GM12801 (cell line): Measurements from ENCODE around the gene APH1B.

Experiments used
- TF ChIP-seq, protein P1 (sequence below): IDR thresholded peaks from one replicate; pipeline ENCODE4 v1.5.1; 2011; ENCODE audit warnings: control low read depth; ENCODE audit not compliant: insufficient read length; ENCODE audit errors: extremely low read depth

APH1B gene

DNA sequence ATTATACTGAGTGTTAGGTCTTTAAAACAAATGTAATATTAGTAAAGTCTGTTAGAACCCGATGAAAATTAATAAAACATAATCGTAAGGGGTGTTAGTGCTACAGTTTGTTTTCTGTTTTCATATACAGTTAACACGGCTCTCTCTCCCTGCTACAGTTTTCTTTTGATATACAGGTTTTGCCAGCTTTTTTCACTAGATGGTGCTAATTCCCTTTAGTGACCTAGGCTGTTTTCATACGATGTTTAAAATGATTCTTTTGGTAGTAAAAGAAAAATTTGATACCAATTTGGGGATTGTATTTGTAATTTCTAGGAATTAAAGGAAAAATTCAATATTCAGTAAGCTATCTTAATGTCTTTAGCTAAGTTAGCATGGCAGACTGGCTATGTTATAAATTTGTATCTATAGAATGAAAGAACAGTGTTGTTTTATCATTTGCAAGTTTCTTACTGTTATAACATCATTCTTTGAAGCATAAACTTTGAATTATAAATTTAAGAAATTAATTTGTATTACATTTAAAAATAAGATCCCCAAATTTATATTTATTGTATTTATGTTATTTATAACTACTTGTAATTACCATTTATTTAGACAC, 11.5 kb downstream of the APH1B start:
- TF ChIP-seq, protein P1, sequence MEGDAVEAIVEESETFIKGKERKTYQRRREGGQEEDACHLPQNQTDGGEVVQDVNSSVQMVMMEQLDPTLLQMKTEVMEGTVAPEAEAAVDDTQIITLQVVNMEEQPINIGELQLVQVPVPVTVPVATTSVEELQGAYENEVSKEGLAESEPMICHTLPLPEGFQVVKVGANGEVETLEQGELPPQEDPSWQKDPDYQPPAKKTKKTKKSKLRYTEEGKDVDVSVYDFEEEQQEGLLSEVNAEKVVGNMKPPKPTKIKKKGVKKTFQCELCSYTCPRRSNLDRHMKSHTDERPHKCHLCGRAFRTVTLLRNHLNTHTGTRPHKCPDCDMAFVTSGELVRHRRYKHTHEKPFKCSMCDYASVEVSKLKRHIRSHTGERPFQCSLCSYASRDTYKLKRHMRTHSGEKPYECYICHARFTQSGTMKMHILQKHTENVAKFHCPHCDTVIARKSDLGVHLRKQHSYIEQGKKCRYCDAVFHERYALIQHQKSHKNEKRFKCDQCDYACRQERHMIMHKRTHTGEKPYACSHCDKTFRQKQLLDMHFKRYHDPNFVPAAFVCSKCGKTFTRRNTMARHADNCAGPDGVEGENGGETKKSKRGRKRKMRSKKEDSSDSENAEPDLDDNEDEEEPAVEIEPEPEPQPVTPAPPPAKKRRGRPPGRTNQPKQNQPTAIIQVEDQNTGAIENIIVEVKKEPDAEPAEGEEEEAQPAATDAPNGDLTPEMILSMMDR = no peak

DNA sequence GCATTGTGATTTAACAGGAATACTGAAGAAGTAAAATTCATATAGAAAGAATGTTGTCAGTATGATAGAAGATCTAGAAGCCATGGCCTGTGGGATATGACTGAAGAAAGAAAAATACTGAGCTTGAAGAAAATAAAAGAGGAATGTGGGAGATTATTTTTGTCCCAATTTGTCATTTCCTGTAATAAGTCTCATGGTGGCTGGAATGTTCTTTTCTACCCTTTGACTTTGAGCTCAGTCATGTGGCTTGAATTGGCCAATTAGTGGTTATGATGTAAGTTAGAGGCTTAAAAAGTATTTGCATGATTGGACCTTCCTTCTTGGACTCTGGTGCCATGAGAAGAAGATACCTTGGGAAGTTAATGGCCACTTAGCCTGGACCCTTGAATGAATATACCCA, 14.1 kb downstream of the APH1B start:
- TF ChIP-seq, protein P1 = no peak

DNA sequence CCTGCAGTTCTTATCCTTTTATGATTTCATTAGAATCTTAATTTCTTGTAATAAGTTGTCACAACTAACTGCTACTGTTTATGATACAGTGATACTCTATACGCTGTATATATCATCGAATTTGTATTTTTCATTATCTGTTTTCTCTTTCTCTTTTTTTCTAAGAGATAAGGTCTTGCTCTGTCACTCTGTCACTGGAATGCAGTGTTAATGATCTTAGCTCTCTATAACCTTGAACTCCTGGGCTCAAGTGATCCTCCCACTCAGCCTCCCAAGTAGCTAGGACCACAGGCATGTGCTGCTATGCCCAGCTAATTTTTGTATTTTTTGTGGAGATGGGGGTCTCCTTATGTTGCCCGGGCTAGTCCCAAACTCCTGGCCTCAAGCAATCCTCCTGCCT, 14.8 kb downstream of the APH1B start:
- TF ChIP-seq, protein P1 = no peak

DNA sequence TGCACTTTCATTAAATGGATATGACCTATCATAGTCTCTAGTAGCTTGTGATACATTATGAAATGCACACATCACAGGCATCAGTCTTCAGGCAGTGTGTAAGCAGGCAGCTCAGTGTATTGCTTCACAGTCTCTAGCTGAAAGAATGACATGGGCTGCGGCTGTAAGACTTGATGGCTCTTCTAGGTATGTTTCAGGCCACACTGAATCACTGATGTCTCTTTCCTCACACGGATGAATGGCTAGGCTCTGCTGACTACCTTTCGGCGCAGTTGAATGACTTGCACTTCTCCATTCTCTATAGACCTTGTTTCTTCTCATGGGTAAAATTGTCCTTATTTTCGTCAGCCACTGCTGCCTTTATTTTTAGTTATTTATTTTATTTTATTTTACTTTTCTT, 15.4 kb downstream of the APH1B start:
- TF ChIP-seq, protein P1 = no peak

DNA sequence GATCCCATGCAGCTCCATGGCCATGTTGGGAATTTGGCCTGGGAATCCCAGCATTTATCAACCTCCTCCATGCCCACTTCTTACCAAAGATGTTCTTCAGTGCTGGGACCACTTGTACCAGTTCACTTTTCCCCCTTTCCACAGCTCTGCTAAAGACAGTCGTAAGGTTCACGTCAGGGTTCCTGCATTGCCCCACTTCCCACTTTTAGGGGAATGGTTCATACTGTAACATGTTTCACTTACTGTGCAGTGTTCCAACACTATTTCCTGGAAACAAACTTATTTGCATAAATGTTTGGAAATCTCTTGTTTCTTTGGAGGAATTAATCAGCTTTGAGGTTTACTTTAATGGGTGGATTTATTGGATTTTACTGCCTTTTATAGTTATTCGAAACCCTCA, 17.0 kb downstream of the APH1B start:
- TF ChIP-seq, protein P1 = no peak

DNA sequence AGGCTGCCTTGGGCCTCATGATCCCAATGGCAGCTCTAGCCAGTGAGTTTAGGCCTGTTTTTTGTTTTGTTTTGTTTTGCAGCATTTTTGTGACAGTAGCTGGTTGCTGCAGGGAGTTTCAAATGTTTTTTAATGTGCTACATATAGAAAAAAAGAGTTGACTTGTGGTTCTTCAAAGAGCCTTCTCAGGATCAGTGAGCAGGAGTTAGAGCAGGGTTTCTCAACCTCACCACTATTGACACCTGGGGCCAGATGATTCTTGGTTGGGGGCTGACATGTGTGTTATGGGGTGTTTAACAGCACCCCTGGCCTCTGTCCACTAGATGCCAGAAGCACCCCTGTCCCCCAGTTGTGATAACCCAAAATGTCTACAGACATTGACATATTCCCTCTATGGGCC, 17.9 kb downstream of the APH1B start:
- TF ChIP-seq, protein P1 = no peak

DNA sequence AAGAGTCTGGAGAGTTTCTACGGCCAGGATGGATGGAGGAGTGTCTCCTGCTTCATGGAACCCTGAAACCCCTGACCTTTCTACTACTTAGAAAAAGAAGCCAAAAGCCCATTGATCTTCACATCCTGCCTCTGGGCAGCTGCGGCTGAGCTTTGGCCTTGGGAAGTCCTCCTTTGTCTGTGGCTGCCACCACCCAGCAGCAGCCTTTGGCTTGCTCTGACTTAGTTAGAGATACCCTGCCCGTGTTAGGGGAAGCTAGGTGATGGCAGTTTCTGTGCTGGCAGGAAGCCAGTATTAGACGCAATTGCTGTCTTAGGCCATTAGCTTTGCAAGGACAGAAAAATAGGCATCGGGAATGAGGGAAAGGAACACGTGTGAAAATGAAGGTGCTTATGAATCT, 18.8 kb downstream of the APH1B start:
- TF ChIP-seq, protein P1 = no peak

DNA sequence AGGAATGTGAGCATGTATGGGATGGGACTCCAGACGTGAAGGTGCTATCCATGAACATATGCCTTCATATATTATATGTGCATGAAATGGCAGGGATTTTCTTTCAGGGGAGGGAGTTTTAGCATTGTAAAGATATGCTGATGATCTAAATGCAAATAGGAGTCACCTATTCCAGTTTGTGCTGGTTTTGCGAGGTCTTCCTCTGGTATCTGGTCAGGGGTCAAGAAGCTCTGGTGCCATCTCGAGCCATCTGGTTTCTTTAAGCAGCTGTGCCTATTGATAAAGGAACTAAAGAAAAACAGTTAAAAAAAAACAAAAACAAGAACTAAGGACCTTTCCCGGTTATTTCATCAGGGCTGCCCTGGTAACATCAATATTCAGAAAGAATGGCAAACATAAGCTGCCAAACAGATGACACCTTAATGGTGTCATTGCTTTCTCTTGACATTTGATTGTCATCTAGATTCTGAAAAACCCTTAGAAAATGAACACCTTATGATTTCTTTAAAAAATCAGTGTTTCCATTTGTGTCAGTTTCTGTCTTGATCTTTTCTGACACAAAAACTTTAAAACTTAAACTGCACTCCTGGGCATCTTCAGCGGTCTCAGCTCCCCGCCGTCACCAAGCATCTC, 22.7 kb downstream of the APH1B start:
- TF ChIP-seq, protein P1 = no peak
